A549 (cell line): ENCODE measurements around the gene SRPK2.

Source experiments
- CHD4 ChIP-seq: fragments of 200-600 bp; sonication (generic); IDR thresholded peaks from 2 replicates; pipeline ENCODE4 v1.6.1; 2016; ENCODE audit warnings: antibody characterized with exemption, mild to moderate bottlenecking, borderline replicate concordance
- CTCF ChIP-seq: fragments of >200 bp; sonication (Bioruptor Twin); formaldehyde crosslinking; IDR thresholded peaks from 3 replicates; pipeline ENCODE4 v1.5.1; 2016
- ELK1 ChIP-seq: fragments of 150-350 bp; IDR thresholded peaks from 2 replicates; pipeline ENCODE4 v1.6.1; 2014; ENCODE audit warnings: low read depth, mild to moderate bottlenecking, low read length
- FOSL2 ChIP-seq, 2 experiments: fragments of 450-650 bp in 1 of 2; fragments of >200 bp in 1 of 2; sonication (Bioruptor Twin) in 1 of 2; formaldehyde crosslinking; IDR thresholded peaks; 2 replicates each; pipeline versions ENCODE4 v1.5.0 to v1.6.1; 2016 to 2020; ENCODE audit warnings: mild to moderate bottlenecking in 1 of 2, moderate library complexity in 1 of 2
- HOXA7 ChIP-seq: fragments of 250-450 bp; sonication (Bioruptor Pico); IDR thresholded peaks from 2 replicates; pipeline ENCODE4 v1.5.0; 2020; ENCODE audit warnings: mild to moderate bottlenecking, moderate library complexity
- KDM5A ChIP-seq: fragments of 200-600 bp; sonication (generic); IDR thresholded peaks from 2 replicates; pipeline ENCODE4 v1.6.1; 2016; ENCODE audit warnings: antibody characterized with exemption, mild to moderate bottlenecking
- MAX ChIP-seq: IDR thresholded peaks from 2 replicates; pipeline ENCODE4 v1.6.1; 2012
- POLR2A ChIP-seq: IDR thresholded peaks from 2 replicates; pipeline ENCODE4 v1.6.1; 2012; ENCODE audit warnings: mild to moderate bottlenecking, low read length
- REST ChIP-seq: fragments of 200-600 bp; sonication (generic); IDR thresholded peaks from 2 replicates; pipeline ENCODE4 v1.6.1; 2016; ENCODE audit warnings: antibody characterized with exemption, mild to moderate bottlenecking, moderate library complexity
- RNF2 ChIP-seq: fragments of 200-600 bp; sonication (generic); IDR thresholded peaks from 2 replicates; pipeline ENCODE4 v1.6.1; 2016; ENCODE audit warnings: low read depth, mild to moderate bottlenecking, antibody characterized with exemption, moderate library complexity, borderline replicate concordance
- SMC3 ChIP-seq: fragments of >200 bp; sonication (Bioruptor Twin); formaldehyde crosslinking; IDR thresholded peaks from 3 replicates; pipeline ENCODE4 v1.6.1; 2018; ENCODE audit warnings: inconsistent platforms
- TP53 ChIP-seq: fragments of 250-450 bp; sonication (Bioruptor Pico); IDR thresholded peaks from 2 replicates; pipeline ENCODE4 v1.5.0; 2021; ENCODE audit warnings: mild to moderate bottlenecking, moderate library complexity

GRCh38 chr7:105084581-105084980 lies 304.1 kb downstream of the SRPK2 start:
- TF ChIP-seq ELK1 (no peak), CTCF (no peak), REST (no peak), POLR2A (no peak), TP53 (CRISPR knock-in tag) (no peak), SMC3 (no peak), CHD4 (no peak), FOSL2 (IDR thresholded peaks at IDR 0.05) (no peak), FOSL2 (CRISPR knock-in tag; IDR thresholded peaks at IDR 0.05) (no peak), RNF2 (no peak), HOXA7 (CRISPR knock-in tag) (no peak), KDM5A (no peak), MAX (no peak)
